ENCODE data around the gene GPR183. TPM values are rescaled to one million over a fixed set of nuclear protein-coding genes. Genes with fewer than 3 reads are reported as not detected.

Gene GPR183
- total RNA-seq, 1 donor from 2014 or later: not detected

DNA sequence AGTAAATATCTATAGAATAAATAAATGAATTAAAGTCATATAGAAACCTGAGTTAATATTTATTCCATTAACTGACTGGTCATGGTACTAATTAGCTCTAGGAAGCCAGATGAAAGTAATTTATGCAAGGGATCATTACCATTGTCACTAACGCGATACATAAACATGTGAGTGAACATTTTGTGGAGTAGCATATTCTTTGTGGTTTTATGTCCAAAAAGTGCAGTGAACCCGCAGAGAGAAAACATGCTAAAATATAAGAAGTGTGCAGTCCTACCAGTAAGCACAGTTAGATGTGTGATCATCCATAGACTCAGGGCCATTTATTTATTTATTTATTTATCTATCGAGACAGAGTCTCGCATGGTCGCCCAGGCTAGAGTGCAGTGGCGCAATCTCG lies 1.6 kb downstream of the GPR183 start:
- DNase-seq (ENCODE audit: low read depth, low spot score): no peak
- no peaks in the 10 kb centered on the region for H3K9me3 Mint-ChIP-seq
- peaks cover 5% of the 10 kb centered on the region for H3K36me3 Mint-ChIP-seq (ENCODE audit: low read depth)
- no peak overlapping the region for H3K27ac Mint-ChIP-seq (ENCODE audit: unreplicated experiment)
- H3K27me3 Mint-ChIP-seq (ENCODE audit: low read depth): no peaks in the 10 kb centered on the region
- H3K4me3 Mint-ChIP-seq: no peak overlapping the region
- TF ChIP-seq, protein P1, sequence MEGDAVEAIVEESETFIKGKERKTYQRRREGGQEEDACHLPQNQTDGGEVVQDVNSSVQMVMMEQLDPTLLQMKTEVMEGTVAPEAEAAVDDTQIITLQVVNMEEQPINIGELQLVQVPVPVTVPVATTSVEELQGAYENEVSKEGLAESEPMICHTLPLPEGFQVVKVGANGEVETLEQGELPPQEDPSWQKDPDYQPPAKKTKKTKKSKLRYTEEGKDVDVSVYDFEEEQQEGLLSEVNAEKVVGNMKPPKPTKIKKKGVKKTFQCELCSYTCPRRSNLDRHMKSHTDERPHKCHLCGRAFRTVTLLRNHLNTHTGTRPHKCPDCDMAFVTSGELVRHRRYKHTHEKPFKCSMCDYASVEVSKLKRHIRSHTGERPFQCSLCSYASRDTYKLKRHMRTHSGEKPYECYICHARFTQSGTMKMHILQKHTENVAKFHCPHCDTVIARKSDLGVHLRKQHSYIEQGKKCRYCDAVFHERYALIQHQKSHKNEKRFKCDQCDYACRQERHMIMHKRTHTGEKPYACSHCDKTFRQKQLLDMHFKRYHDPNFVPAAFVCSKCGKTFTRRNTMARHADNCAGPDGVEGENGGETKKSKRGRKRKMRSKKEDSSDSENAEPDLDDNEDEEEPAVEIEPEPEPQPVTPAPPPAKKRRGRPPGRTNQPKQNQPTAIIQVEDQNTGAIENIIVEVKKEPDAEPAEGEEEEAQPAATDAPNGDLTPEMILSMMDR (conservative IDR thresholded peaks at IDR 0.05): no peak
- H3K4me1 Mint-ChIP-seq: peaks cover 26% of the 10 kb centered on the region

DNA sequence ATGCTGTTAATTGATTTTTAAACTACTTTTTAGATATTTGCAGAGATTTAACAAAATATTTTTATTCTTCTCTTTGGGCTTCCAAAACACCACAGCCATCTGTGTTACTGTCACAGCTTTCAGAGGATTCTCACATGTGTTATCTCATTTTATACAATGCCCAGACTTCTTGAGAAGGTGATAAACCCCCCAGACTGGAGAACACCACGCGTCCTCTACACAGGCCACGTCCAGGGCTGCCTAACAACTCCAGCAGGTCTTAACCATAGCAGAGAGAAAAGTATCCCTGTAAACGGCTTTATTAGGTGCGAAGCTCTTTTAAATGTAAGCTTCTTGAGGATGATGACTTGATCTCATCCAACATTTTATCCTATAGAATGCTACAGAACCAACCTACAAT lies 2.0 kb downstream of the GPR183 start:
- no peaks in the 10 kb centered on the region for H3K9me3 Mint-ChIP-seq
- no peak overlapping the region for H3K4me3 Mint-ChIP-seq
- H3K36me3 Mint-ChIP-seq (ENCODE audit: low read depth): peaks cover 5% of the 10 kb centered on the region
- TF ChIP-seq, protein P1 (conservative IDR thresholded peaks at IDR 0.05): no peak
- H3K27me3 Mint-ChIP-seq (ENCODE audit: low read depth): no peaks in the 10 kb centered on the region
- H3K4me1 Mint-ChIP-seq: peaks cover 26% of the 10 kb centered on the region
- DNase-seq (ENCODE audit: low read depth, low spot score): no peak
- H3K27ac Mint-ChIP-seq (ENCODE audit: unreplicated experiment): no peak overlapping the region

DNA sequence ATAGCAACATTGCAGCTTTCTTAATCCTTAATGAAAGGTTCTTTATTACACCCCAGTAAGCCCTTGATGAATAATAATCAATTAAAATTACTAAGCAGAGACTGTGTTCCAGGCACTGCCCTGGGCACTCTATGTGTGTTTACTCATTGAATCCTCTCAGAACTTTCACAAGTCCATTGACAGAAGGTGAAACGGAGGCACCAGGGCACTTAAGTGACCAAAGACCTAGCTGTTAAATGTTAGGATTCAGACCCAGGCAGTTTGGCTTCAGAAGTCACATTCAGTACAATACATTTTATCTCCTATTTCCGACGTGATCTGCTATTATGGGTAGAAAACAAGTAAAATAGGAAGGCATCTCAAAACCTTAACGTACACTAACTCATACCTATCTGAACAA lies 2.7 kb downstream of the GPR183 start:
- no peak for DNase-seq (ENCODE audit: low read depth, low spot score)
- Mint-ChIP-seq H3K4me1 (peaks cover 26% of the 10 kb centered on the region), H3K27ac (ENCODE audit: unreplicated experiment) (no peak overlapping the region)

DNA sequence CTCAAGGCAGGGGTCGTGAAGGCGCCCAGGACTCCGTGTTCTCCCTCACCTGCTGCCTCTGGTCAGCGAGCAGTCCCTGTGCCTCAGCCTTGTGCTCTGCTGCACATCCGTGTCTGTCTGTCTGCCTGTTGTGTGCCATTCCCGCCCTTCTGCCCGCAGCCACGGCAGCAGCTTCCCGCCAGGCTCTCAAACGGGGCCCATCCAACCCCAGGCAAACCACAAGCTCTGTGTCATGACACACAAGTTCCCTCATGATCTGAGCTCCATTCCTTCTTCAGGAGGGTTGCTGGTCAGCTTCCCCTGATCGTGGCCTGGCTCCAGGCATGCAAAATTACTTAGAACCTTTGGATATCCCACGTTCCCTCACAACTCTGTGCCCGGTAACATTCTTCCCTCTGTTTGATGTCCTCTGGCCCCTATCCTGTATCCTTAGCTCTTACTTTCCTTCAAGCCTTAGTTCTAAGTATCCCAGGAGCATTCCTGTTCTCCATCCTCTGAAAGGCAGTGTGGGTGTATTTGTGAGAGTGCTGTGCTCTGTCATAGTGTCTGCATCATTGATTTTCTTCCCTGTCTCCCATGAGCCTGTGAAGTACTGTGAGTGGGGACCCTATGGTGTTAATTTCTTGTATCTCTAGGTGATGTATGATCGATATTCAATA lies 3.2 kb downstream of the GPR183 start:
- Mint-ChIP-seq H3K36me3 (ENCODE audit: low read depth) (peaks cover 5% of the 10 kb centered on the region), H3K4me1 (peaks cover 26% of the 10 kb centered on the region), H3K27me3 (ENCODE audit: low read depth) (no peaks in the 10 kb centered on the region), H3K27ac (ENCODE audit: unreplicated experiment) (peak overlapping the region; percentile 68), H3K4me3 (no peak overlapping the region), H3K9me3 (no peaks in the 10 kb centered on the region)
- TF ChIP-seq, protein P1 (conservative IDR thresholded peaks at IDR 0.05): no peak
- DNase-seq (ENCODE audit: low read depth, low spot score): no peak

More for the DNA sequence above, 2.7 kb downstream of the GPR183 start:
- Mint-ChIP-seq H3K4me3 (no peak overlapping the region), H3K9me3 (no peaks in the 10 kb centered on the region), H3K27me3 (ENCODE audit: low read depth) (no peaks in the 10 kb centered on the region), H3K36me3 (ENCODE audit: low read depth) (peaks cover 5% of the 10 kb centered on the region)
- TF ChIP-seq, protein P1 (conservative IDR thresholded peaks at IDR 0.05): no peak

DNA sequence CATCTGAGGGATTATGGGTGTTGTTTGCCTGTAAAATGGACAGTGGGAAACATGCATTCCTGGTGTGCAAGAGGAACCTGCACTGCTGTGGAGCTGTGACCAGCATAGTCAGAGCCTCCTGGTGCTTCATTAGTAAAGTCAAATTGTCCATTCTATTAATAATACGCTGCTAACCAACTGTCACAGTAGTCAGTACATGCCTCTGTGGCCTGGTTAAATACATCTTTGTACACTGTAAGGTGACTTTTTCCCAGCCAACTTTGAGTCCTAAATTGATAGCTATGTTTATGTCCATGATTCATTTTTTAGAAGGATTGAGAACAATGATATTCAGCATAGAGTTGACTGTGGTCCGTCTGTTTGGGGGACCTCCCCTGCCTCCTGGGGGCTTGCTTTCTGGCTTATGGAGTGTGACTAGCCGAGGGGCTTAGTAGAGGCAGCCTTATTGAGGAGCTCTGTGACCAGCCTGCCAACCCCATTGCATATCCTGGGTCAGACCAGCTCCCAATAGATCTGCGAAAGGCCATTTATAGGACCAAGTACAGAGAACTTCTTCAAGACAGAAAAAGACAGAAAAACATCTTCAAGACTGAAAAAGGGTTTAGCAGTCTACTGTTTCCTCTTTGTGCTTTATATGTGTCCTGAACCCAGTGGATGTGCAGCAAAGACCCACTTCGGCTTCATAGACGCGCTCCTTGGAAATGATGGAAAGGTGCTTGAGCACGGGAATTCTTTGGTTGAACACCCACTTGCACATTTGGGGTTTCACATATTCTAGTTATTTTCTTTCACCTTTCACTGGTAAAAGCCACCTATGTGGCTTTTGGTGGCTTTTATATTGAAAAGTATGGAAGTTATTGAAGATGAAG lies 4.3 kb downstream of the GPR183 start:
- no peak for DNase-seq (ENCODE audit: low read depth, low spot score)
- no peak overlapping the region for H3K4me3 Mint-ChIP-seq
- no peak overlapping the region for H3K27ac Mint-ChIP-seq (ENCODE audit: unreplicated experiment)
- H3K4me1 Mint-ChIP-seq: peaks cover 19% of the 10 kb centered on the region
- no peaks in the 10 kb centered on the region for H3K36me3 Mint-ChIP-seq (ENCODE audit: low read depth)
- TF ChIP-seq, protein P1 (conservative IDR thresholded peaks at IDR 0.05): no peak
- H3K27me3 Mint-ChIP-seq (ENCODE audit: low read depth): no peaks in the 10 kb centered on the region
- H3K9me3 Mint-ChIP-seq: no peaks in the 10 kb centered on the region
